HepG2 (cell line): ENCODE data around the gene EFNA3. TPM values are rescaled to one million over a fixed set of nuclear protein-coding genes. Genes with fewer than 3 reads are reported as not detected.

ENCODE experiments used
- CENPT ChIP-seq: sonication (generic); formaldehyde crosslinking; IDR thresholded peaks from 2 replicates; pipeline ENCODE4 v1.8.0; 2022; ENCODE audit warnings: low read depth, mild to moderate bottlenecking, moderate library complexity, missing genetic modification reagents
- HNRNPH1 ChIP-seq: fragments of 200-400 bp; formaldehyde crosslinking; optimal IDR thresholded peaks from 2 replicates; pipeline ENCODE3; 2017; ENCODE audit warnings: mild to moderate bottlenecking, low read depth, low read length
- KMT2A ChIP-seq: sonication (generic); formaldehyde crosslinking; IDR thresholded peaks from 2 replicates; pipeline ENCODE4 v1.4.0; 2020; ENCODE audit warnings: missing genetic modification reagents
- NFYC ChIP-seq: IDR thresholded peaks from 2 replicates; pipeline ENCODE4 v1.6.1; 2016; ENCODE audit warnings: missing genetic modification reagents, missing compliant biosample characterization
- SP4 ChIP-seq: sonication (generic); formaldehyde crosslinking; IDR thresholded peaks from 2 replicates; pipeline ENCODE4 v1.8.1; 2023; ENCODE audit warnings: mild to moderate bottlenecking, missing genetic modification reagents
- SRF ChIP-seq: IDR thresholded peaks from 2 replicates; pipeline ENCODE4 v1.6.1; 2011; ENCODE audit warnings: mild to moderate bottlenecking, low read depth, low read length, moderate library complexity
- ZNF274 ChIP-seq: sonication (generic); formaldehyde crosslinking; IDR thresholded peaks from 2 replicates; pipeline ENCODE4 v1.5.1; 2020; ENCODE audit warnings: mild to moderate bottlenecking, missing genetic modification reagents
- ZNF383 ChIP-seq: sonication (generic); formaldehyde crosslinking; IDR thresholded peaks from 2 replicates; pipeline ENCODE4 v1.4.0; 2020; ENCODE audit warnings: missing genetic modification reagents, mild to moderate bottlenecking, borderline replicate concordance
- ZNF431 ChIP-seq: sonication (generic); formaldehyde crosslinking; IDR thresholded peaks from 2 replicates; pipeline ENCODE4 v1.9.0; 2022; ENCODE audit warnings: missing genetic modification reagents, low read depth, mild to moderate bottlenecking, borderline replicate concordance
- ZNF503 ChIP-seq: sonication (generic); formaldehyde crosslinking; IDR thresholded peaks from 2 replicates; pipeline ENCODE4 v1.4.0; 2020; ENCODE audit warnings: missing genetic modification reagents
- ZNF605 ChIP-seq: sonication (generic); formaldehyde crosslinking; IDR thresholded peaks from 2 replicates; pipeline ENCODE4 v1.8.0; 2022; ENCODE audit warnings: mild to moderate bottlenecking, missing genetic modification reagents
- ZNF614 ChIP-seq: IDR thresholded peaks from 2 replicates; pipeline ENCODE4 v1.6.1; 2018; ENCODE audit warnings: missing biosample characterization, missing genetic modification reagents, inconsistent platforms, borderline replicate concordance
- ZNF7 ChIP-seq: IDR thresholded peaks from 2 replicates; pipeline ENCODE4 v1.6.1; 2016; ENCODE audit warnings: missing biosample characterization, missing genetic modification reagents
- ZNF747 ChIP-seq: sonication (generic); formaldehyde crosslinking; IDR thresholded peaks from 2 replicates; pipeline ENCODE4 v1.8.1; 2023; ENCODE audit warnings: missing genetic modification reagents, mild to moderate bottlenecking, borderline replicate concordance
- ZNF850 ChIP-seq: sonication (generic); formaldehyde crosslinking; conservative IDR thresholded peaks from 2 replicates; pipeline ENCODE4 v1.9.0; 2021; ENCODE audit warnings: mild to moderate bottlenecking, missing genetic modification reagents
- ZSCAN22 ChIP-seq: sonication (generic); formaldehyde crosslinking; IDR thresholded peaks from 2 replicates; pipeline ENCODE4 v1.4.0; 2020; ENCODE audit warnings: mild to moderate bottlenecking, missing genetic modification reagents
- polyA plus RNA-seq, 8 experiments: library from polyadenylated mRNA; depleted of rRNA in 3 of 8; stranded (reverse) in 7 of 8; unstranded in 1 of 8; fragments of >200 nt; fragmentation: Illumina TruSeq in 4 of 8; extraction: Trizol in 4 of 8; gene quantifications; 2 replicates each; pipeline versions ENCODE4 v1.2.1 to v1.2.3, GENCODE V29; 2011 to 2016; ENCODE audit warnings: low read depth in 4 of 8, missing spikeins in 1 of 8, mixed read lengths in 1 of 8; ENCODE audit not compliant: insufficient read depth in 1 of 8
- total RNA-seq, 5 experiments: library from RNA; depleted of rRNA; stranded (reverse); fragments of >200 nt; fragmentation: Illumina TruSeq; extraction: Trizol; gene quantifications; 2 replicates each; pipeline ENCODE4 v1.2.3, GENCODE V29; 2016; ENCODE audit warnings: low read depth in 1 of 5
- TF ChIP-seq, protein P1 (sequence below): sonication (generic); formaldehyde crosslinking; IDR thresholded peaks from 2 replicates; pipeline ENCODE4 v1.4.0; 2020; ENCODE audit warnings: missing genetic modification reagents
- TF ChIP-seq, protein P2 (sequence below): sonication (generic); formaldehyde crosslinking; IDR thresholded peaks from 2 replicates; pipeline ENCODE4 v1.4.0; 2020; ENCODE audit warnings: missing genetic modification reagents, borderline replicate concordance
- TF ChIP-seq, protein P3 (sequence below): sonication (generic); formaldehyde crosslinking; IDR thresholded peaks from 2 replicates; pipeline ENCODE4 v1.5.0; 2020; ENCODE audit warnings: mild to moderate bottlenecking, missing genetic modification reagents

EFNA3 gene
- total and polyA plus RNA-seq, 2 of the 13 experiments (the other 11 are each of a cell fraction or from before 2014, with no cell fraction given): 1.0 to 5.7 TPM

DNA sequence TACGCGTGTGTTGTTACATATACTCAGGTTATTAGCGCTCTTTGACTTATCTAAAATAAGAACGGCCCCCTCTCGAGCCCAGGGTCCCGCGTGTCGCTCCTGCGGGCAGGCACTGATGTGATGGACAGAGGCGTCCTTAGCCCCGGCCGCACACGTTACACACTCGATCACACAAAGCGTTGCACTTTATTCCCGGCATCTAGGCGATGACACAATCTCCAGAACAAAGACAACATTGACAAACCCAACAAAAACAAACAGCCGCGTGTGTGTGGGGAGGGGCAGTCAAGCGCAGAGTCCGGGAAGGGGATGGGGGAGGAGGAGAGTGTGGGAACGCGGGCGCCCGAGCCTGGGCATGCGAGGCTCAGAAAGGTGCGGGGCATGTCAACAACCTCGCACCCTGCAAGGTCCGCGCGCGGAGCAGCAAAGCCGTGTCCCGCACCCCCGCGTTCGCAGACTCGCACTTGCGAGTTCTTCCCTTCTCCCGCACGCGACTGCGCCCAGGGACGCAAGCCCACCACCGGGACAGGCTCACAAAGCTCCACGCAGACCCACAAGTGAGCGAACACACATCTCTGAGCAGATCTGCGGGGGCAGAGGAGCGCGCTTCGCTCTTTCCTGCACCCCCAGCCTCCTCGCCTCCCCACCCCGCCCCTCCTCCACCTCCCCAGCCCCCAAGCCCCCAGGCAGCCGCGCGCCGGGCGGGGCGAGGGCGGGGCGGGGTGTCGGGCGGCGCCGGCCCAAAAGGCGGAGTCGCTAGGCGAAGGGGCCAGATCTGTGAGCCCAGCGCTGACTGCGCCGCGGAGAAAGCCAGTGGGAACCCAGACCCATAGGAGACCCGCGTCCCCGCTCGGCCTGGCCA lies 48.7 kb downstream of the EFNA3 start, which contains the start of gene EFNA1 (continued):
- TF ChIP-seq SP4: peak; percentile 22; the same call in 1 of the 2 replicates
- TF ChIP-seq ZNF605 (CRISPR knock-in tag): peak; percentile 24; the same call in 1 of the 2 replicates
- peak; percentile 45; the same call in 1 of the 2 replicates for TF ChIP-seq ZSCAN22 (CRISPR knock-in tag)
- TF ChIP-seq, protein P1, sequence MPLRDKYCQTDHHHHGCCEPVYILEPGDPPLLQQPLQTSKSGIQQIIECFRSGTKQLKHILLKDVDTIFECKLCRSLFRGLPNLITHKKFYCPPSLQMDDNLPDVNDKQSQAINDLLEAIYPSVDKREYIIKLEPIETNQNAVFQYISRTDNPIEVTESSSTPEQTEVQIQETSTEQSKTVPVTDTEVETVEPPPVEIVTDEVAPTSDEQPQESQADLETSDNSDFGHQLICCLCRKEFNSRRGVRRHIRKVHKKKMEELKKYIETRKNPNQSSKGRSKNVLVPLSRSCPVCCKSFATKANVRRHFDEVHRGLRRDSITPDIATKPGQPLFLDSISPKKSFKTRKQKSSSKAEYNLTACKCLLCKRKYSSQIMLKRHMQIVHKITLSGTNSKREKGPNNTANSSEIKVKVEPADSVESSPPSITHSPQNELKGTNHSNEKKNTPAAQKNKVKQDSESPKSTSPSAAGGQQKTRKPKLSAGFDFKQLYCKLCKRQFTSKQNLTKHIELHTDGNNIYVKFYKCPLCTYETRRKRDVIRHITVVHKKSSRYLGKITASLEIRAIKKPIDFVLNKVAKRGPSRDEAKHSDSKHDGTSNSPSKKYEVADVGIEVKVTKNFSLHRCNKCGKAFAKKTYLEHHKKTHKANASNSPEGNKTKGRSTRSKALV (CRISPR knock-in tag): no peak
- TF ChIP-seq ZNF850 (CRISPR knock-in tag): no peak
- no peak for TF ChIP-seq ZNF7 (CRISPR knock-in tag)
- TF ChIP-seq NFYC: no peak
- TF ChIP-seq SRF: 0 out of 2 replicates have a peak, but pooled peaks have one; percentile 11
- TF ChIP-seq ZNF431 (CRISPR knock-in tag): peak; percentile 14; the same call in 1 of the 2 replicates
- no peak for TF ChIP-seq HNRNPH1
- TF ChIP-seq KMT2A (CRISPR knock-in tag): no peak; the same call in 1 of the 2 replicates
- peak; percentile 88 for TF ChIP-seq ZNF503
- TF ChIP-seq ZNF274 (CRISPR knock-in tag): no peak; the same call in 1 of the 2 replicates
- TF ChIP-seq ZNF747 (CRISPR knock-in tag): no peak
- TF ChIP-seq ZNF383 (CRISPR knock-in tag): 0 out of 2 replicates have a peak, but pooled peaks have one; percentile 78
- TF ChIP-seq, protein P2, sequence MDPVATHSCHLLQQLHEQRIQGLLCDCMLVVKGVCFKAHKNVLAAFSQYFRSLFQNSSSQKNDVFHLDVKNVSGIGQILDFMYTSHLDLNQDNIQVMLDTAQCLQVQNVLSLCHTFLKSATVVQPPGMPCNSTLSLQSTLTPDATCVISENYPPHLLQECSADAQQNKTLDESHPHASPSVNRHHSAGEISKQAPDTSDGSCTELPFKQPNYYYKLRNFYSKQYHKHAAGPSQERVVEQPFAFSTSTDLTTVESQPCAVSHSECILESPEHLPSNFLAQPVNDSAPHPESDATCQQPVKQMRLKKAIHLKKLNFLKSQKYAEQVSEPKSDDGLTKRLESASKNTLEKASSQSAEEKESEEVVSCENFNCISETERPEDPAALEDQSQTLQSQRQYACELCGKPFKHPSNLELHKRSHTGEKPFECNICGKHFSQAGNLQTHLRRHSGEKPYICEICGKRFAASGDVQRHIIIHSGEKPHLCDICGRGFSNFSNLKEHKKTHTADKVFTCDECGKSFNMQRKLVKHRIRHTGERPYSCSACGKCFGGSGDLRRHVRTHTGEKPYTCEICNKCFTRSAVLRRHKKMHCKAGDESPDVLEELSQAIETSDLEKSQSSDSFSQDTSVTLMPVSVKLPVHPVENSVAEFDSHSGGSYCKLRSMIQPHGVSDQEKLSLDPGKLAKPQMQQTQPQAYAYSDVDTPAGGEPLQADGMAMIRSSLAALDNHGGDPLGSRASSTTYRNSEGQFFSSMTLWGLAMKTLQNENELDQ (CRISPR knock-in tag): peak; percentile 87; the same call in 1 of the 2 replicates
- peak; percentile 95 for TF ChIP-seq ZNF614 (CRISPR knock-in tag)
- TF ChIP-seq CENPT (CRISPR knock-in tag): 0 out of 2 replicates have a peak, but pooled peaks have one; percentile 63
- TF ChIP-seq, protein P3, sequence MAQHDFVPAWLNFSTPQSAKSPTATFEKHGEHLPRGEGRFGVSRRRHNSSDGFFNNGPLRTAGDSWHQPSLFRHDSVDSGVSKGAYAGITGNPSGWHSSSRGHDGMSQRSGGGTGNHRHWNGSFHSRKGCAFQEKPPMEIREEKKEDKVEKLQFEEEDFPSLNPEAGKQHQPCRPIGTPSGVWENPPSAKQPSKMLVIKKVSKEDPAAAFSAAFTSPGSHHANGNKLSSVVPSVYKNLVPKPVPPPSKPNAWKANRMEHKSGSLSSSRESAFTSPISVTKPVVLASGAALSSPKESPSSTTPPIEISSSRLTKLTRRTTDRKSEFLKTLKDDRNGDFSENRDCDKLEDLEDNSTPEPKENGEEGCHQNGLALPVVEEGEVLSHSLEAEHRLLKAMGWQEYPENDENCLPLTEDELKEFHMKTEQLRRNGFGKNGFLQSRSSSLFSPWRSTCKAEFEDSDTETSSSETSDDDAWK (CRISPR knock-in tag): no peak
